ENCODE data around the gene TMEM131.

Gene TMEM131

DNA sequence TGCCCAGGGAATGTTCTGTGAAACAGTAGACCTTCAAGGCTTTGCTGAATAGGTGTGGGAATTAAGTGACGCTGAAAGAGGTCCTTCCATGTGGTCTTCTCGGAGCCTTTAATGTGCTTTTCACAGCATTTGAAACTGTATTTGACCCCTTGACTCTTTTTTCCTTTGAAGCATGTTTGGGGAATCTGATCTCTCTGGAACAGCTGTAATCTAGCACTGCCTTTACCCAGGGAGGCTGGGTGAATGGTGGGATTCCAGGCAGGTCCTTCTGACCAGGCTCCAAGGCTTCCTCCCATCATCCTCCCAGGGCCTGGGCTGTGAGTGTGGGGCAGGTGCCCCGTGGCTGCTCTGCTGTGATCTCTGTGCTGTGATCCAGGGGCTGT is 278.1 kb downstream of the TMEM131 start:
- Histone ChIP-seq H3K4me3 (no peak overlapping the region), H3K27ac (no peak overlapping the region), H3K36me3 (no peaks in the 10 kb centered on the region), H3K9me3 (no peaks in the 10 kb centered on the region), H3K4me1 (no peaks in the 10 kb centered on the region), H3K27me3 (no peaks in the 10 kb centered on the region)
- TF ChIP-seq, protein P1, sequence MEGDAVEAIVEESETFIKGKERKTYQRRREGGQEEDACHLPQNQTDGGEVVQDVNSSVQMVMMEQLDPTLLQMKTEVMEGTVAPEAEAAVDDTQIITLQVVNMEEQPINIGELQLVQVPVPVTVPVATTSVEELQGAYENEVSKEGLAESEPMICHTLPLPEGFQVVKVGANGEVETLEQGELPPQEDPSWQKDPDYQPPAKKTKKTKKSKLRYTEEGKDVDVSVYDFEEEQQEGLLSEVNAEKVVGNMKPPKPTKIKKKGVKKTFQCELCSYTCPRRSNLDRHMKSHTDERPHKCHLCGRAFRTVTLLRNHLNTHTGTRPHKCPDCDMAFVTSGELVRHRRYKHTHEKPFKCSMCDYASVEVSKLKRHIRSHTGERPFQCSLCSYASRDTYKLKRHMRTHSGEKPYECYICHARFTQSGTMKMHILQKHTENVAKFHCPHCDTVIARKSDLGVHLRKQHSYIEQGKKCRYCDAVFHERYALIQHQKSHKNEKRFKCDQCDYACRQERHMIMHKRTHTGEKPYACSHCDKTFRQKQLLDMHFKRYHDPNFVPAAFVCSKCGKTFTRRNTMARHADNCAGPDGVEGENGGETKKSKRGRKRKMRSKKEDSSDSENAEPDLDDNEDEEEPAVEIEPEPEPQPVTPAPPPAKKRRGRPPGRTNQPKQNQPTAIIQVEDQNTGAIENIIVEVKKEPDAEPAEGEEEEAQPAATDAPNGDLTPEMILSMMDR (IDR thresholded peaks at IDR 0.05), result no peak
- intact Hi-C loops (cut with DNase I; ENCODE audit: low total_unique reads), result no loop called here
- no peak for DNase-seq

DNA sequence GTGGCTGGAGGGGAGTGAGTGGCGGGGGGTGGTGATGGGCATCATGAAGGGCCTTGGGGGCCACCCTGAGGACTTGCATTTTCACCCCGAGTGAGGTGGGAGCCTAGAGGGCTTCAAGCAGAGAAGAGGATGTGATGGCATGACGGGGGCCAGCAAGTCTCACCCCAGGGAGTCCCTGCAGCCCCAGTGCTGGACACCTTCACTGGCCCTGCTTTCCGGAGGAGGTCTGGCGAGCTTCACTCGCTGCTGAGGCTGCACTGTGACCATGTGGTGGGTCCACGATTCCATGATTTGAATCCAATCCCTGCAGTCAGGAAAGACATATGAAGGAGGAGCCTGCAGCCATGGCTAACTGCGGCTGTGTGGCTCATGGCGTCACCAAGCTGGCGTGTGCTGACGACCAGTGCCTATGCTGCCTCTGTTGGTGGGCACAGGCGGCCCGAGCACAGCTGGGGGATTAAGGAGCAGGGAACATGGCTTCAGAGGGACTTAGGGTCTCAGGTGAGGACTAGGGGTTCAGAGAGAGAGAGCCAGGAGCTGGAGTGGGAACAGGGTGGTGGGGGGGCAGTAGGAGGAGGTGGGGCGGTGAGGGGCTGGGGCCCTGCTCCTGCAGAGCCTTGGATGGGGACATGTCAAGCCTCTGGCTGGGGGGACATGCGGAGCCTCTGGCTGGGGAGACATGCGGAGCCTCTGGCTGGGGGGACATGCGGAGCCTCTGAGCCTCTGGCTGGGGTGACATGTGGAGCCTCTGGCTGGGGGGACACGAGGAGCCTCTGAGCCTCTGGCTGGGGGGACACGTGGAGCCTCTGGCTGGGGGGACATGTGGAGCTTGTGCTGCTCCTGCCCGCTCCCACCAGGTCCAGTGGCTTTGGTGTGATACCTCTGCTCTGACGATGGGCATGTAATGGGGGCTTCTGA is 278.8 kb downstream of the TMEM131 start:
- no peaks in the 10 kb centered on the region for H3K36me3 ChIP-seq
- TF ChIP-seq, protein P1 (IDR thresholded peaks at IDR 0.05), result no peak
- H3K27me3 ChIP-seq, result no peaks in the 10 kb centered on the region
- no peak overlapping the region for H3K27ac ChIP-seq
- intact Hi-C loops (cut with DNase I; ENCODE audit: low total_unique reads), result no loop called here
- no peaks in the 10 kb centered on the region for H3K9me3 ChIP-seq
- DNase-seq, result peak in 1 of 2 donors; percentile 57
- H3K4me3 ChIP-seq, result no peak overlapping the region
- H3K4me1 ChIP-seq, result no peaks in the 10 kb centered on the region

DNA sequence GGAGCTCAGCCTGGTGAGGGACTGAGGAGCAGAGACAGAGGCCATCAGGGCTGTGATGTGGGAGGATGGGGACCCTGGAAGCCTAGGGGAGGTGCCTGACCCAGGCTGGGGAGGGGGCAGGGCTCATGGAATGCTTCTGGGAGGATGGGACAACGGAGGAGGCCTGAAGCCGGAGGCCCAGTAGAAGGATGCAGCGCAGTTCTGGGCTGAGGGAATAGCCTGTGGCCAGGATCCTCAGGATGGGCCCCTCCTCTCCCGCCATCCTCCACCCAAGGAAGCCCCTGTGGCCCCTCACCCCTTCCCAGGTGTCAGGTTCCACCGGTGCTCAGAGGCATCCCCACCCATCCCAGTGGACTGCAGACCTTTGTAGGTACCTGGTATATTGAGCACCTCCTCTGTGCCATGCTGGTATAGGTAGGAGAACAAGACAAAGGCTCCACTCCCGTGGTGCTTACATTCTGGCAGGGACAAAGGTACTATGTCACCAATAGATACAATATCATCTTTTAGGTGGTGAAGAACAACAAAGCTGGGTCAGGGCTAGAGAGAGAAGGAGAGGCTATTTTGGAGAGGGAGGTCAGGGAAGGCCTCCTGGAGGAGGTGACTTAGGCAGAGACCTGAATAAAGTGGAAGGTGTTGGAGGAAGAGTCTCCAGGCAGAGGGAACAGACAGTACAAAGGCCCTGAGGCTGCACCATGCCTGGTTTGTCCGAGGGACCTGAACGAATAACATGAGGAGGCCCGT is 279.6 kb downstream of the TMEM131 start:
- peak in 1 of 2 donors; percentile 56 for DNase-seq
- H3K27me3 ChIP-seq, result peaks cover 0 to 1% of the 10 kb centered on the region in 2 donors
- intact Hi-C loops (cut with DNase I; ENCODE audit: low total_unique reads), result no loop called here
- H3K27ac ChIP-seq, result no peak overlapping the region
- no peaks in the 10 kb centered on the region for H3K9me3 ChIP-seq
- no peaks in the 10 kb centered on the region for H3K36me3 ChIP-seq
- TF ChIP-seq, protein P1 (IDR thresholded peaks at IDR 0.05), result no peak
- H3K4me3 ChIP-seq, result no peak overlapping the region
- no peaks in the 10 kb centered on the region for H3K4me1 ChIP-seq

DNA sequence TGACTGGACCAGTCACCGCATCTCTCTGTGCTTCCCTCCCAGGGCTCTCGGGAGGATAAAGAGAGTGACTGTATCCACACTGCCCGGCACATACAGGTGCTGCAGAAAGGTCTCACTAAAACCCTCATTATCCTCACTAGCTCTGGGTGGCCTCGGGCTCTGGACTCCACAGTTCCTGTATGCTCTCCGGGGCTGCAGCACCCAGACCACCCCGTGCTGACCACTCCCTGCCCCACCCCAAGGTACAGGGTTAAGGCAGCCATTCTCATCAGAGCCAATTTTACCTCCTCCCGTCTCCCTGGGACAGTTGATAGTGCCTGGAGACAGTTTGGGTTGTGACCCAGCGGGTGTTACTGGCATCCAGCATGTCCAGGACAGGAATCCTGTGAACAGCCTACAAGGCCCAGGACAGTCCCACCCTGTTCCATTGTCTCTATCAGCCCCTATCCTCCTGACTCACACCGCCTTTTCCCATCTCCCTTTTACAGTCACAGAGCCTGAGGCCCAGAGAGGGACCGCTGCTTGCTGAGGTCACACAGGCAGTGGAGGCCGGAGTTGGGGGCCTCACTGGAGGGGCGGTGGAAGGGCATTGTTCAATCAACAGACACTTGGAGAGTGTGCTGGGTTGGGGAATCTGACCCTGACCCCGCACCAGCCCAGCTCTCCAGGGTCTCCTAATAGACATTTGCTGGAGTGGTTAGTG is 280.6 kb downstream of the TMEM131 start:
- H3K27me3 ChIP-seq, result peaks cover 0 to 5% of the 10 kb centered on the region in 2 donors
- H3K9me3 ChIP-seq, result no peaks in the 10 kb centered on the region
- intact Hi-C loops (cut with DNase I; ENCODE audit: low total_unique reads), result no loop called here
- DNase-seq, result peak in 1 of 2 donors; percentile 50
- H3K4me1 ChIP-seq, result no peaks in the 10 kb centered on the region
- TF ChIP-seq, protein P1 (IDR thresholded peaks at IDR 0.05), result no peak
- H3K27ac ChIP-seq, result no peak overlapping the region
- no peaks in the 10 kb centered on the region for H3K36me3 ChIP-seq
- no peak overlapping the region for H3K4me3 ChIP-seq

DNA sequence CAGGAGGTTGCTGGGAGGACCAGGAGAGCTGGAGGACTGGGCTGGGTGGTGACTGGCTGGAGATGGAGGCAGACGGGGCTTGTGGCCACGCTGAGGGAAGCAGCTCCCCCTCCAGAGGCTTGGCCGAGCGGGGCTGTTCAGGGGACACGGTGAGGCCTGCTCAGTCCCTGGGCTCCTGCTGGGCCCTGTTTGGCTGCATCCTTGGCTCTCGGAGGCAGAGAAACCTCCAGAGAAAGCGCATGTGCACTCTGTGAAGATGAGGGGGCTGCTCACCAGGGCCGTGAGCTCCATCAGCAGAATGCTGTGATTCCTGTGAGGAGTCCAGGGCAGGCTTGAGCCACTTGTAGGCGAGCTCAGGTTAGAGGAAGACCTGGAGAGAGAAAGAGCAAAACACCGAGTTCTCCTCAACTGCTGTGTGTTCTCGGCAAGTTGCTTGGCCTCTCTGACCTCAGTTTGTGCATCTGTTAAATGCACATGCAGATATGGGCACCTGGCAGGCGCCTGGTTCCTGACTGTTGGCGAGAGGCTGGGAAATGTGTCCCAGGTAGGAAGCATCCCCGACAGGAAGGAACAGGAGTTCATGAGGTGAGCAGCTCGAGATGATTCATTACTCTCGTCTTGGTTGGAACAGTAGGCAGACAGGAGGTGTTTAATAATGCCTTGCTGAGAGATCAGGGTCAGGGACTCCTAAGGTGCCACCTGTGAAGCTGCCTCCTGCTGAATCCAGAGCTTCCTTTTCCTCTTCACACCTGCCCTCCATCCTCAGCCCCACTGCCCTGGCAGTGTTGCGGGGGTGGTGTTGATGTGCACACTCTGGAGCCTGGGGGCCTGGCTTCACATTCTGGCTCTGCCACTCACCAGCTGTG is 281.4 kb downstream of the TMEM131 start:
- Histone ChIP-seq H3K27ac (no peak overlapping the region), H3K36me3 (no peaks in the 10 kb centered on the region), H3K4me3 (no peak overlapping the region), H3K9me3 (no peaks in the 10 kb centered on the region), H3K27me3 (peaks cover 0 to 13% of the 10 kb centered on the region in 2 donors), H3K4me1 (no peaks in the 10 kb centered on the region)
- intact Hi-C loops (cut with DNase I; ENCODE audit: low total_unique reads), result no loop called here
- DNase-seq, result peak in 1 of 2 donors; percentile 56
- TF ChIP-seq, protein P1 (IDR thresholded peaks at IDR 0.05), result no peak

Data from tibial artery (tissue), 4 donors.